GOT3 (cell line): ENCODE measurements around the gene DPM2.

Experiments
- DNase-seq: peaks from one replicate; lab custom pipeline; 2025; ENCODE audit warnings: mixed read lengths; lab: John Stamatoyannopoulos, UW

Gene DPM2

DNA sequence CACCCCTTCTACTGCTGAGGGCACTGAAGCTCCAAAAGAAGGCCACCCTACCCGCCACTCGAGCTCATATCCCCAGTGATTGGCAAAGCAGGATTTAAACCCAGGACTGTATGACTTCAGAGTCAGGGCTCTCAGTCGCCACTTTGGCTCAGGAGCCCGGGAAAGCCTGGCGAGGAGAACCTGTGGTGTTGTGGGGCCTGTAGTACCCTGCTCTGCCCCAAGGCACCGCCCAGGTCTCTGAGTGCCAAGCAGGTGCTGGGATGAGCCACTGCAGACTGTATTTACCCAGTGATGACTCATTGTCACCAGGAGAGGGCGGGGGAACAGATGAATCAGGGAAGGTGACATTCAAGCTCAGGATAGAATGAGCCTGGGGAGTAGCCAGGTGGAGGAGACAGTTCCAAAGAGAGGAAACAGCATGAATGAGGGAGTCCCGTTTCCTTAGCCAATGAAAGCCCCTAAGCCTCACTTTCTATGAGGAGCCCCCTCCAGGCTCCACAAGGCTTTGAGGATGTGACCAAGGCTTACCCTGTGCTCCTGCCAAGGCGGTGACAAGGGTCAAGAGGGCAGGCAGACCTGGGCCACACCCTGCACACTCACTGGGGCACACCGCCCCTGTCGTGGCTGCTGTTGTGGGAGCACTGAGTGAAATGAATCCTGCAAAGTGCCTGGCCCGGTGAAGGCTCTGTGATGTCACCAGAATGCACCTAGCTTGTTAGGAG, 17.8 kb upstream of the DPM2 start:
- DNase-seq = no peak

DNA sequence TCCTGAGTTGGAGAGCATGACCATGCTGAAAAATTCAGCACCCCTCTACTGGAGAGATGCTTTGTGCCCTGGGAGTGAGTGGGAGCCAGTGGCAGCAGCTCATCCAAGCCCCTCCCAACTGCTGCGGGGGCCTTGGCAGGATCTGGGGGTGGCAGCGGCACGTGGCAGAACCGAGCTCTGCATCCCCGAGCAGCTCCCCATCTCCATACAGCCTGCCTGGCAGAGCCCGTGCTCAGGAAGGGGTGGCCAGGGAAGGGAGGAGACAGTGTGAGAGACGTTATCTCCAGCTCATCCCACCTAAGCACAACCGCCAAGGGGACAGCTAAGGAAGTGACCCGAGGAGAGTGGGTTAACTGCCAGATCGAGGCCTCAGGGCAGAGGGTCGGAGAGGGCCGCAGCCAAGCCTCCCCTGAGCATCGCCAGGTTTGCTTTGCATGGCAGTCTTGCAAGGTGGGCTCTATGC, 17.2 kb upstream of the DPM2 start:
- DNase-seq = no peak

DNA sequence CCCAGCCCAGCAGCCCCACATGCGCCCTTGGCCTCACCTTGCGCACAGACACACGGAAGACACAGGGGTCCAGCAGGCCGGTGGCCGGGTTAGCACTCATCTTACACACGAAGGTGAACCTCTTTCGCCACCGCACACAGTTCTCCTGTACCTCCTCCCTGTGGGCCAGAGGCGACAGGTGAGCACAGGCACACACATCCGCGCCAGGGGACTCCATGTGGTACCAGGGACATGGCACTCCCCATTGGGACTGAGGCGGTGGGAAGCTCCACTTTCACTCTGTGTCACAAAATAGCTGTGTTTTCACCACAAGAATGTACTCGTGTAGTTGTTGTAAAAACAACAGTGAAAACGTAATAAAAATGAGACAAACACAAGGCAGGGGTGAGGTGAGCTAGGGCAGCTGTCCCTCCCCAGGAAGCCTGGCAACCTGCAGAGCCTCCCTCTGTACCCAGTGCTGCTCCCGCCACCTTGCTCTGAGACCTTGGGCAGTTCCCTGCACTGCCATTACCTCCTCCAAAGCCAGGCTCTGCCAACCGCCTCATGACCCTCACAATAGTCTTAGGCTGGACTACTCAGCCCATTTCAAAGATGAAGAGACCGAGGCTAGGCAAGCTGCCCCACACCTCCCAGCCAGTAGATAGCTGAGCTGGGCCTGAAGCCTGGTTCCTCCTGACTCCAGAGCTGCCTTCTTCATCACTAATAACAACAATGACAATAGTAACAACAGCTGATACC, 16.3 kb upstream of the DPM2 start:
- DNase-seq = no peak

DNA sequence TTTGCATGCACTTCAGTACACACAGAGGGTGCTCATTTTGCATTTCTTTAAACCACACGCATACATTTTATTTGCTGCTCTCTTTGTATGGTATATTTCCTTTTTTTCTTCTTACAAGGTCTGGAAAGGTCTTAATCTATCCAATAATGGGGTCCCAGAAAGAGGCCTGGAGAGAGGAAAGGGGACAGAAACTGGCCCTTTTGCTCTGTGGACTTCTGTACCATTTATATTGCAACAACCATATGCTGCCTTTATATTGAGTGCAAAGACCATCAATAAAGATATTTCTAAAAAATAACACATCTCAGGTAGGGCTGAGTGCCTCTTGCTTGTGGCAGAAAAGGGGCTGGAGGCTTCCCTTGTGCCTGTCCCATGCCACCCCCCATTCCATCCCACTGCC, 15.5 kb upstream of the DPM2 start:
- DNase-seq = no peak

DNA sequence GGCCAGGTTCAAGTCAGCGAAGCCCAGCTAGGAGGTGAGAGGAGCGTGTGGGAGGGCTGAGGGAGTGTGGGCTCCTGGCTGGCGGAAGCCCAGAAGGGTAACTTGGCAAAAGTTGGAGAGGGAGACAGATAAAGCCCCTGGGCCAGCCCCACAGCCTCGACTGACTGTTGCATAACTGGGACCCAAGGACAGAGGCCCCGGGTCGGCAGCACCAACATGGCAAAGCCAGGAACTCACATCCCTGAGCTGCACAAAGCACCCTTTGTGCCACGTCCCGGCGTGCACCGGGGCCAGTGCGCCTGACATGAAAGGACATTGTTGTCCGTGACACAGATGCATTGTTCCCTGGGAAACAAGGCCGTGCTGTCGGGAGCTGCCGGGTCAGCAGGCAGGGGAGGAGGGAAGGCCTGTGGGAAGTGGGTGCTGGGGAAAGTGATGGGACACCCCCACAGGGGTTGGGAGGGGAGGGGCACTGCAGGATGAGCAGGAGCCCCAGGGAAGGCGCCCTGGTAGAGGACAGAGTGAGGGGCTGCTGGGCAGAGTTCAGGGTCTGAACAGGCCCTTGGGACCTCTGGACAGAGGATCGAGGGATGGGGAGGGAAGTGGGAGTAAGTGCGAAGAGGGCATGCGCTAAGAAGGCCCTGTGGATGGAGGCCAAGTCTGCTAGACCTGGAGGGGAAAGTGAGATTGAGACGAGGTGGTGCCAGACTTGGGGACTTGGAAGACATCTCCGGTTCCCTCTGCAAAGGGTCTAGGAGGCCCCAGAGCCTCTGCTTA, 13.0 kb upstream of the DPM2 start:
- DNase-seq = no peak

DNA sequence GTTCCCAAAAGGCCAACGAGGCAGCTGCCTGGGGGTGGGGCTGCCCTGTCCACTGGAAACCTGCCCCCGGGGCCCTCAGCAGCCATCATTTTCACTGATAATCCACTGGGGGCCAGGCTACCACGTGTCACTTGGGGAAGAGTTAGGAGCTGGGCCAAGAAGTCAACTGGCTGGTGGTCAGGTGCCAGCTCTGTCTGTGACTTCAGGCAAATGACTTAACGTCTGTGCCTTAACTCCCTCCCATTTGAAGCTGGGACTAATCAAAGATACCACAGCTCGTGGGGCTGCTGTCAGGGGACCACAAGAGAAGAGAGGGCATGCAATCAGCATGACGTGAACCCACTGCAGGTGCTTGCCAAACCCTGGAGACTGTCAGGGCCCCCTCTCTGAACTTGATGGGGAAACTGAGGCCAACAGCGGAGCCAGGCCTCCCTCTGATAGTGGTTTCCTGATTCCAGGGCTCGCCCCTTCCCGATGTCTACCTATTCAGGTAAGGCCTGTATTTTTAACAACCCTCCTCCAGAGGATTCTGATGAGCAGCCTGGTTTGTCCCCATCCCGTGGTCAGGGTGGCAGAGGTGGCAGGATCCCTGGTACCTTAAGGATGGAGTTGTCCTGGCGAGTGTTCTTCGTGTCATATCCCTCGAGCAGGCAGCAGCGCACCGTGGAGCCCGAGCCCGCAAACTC, 12.3 kb upstream of the DPM2 start:
- no peak for DNase-seq

DNA sequence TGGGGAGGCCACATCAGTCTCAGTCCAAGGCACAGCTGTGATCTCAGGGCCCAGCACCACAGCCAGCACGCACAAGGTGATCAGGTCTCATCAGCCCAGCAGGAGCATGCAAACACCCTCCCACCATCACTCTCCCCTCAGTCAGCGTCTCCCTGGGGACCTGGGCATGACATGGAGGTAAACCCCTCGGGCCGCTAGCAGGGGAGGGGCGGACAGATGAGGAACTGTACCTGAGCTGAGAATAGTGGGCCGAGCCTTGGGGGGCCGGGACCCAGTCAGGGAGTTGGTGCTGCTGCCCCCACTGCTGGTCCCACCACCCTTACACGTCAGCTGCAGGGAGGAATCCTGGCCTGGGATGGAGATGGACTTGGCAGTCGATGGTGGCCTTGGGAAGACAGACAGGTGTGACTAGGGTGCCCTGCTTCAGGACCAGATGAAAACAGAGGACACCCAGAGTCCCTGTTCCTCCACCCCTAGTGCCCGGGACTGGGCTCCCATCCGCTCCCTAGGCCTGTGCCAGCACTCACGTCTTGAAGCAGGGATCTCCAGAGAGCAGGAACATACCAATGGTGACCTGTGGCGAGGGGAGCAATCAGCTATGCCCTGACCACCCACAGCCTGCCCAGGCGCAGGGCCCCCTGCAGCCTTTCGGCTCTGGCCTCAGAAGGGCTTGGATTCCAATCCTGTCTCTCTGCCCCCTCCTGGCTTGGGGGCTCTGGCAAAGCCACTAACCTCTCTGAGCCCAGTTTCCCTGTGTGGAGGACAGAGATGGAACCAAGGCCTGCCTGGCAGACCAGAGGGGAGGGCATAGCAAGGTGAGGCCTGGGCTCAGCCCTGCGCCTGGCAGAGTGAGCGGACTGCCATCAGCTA, 10.4 kb upstream of the DPM2 start:
- DNase-seq = no peak

DNA sequence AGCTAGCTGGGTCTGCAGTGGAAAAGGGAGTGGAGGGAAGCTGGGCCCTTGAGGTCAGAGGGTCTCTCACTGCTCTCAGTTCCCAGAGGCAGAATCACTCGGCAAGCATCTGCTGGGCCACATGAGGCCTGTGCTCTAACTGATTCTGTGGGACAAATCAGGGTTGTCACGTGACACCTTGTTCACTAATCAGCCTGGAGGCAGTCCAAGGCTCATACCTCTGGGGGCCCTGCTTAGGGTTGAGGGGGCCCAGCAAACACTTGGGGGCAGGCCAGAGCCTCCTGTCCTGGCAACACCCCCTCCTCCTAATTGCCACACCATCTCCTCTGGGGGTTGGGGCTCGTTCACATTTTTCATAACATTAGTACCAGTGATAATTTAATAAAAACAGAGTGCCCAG, 9.1 kb upstream of the DPM2 start:
- no peak for DNase-seq

DNA sequence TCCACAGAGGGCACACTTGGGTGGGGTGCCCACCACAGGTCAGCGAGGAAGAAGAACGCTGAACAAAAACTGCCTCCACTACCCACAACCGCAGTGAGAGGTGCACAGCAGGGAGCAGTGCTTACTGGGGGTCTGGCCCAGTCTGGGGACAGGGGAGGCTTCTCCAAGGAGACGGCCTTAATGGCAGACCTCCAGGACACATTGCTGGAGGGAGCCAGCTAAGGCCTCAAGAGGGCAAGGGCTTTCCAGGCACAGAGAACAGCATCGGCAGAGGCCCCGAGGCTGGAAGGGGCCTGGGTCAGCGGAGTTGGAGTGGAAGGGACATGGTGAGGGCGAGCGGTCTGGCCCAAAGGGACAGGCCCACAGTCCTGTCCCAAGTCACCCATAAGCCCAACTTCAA, 8.3 kb upstream of the DPM2 start:
- no peak for DNase-seq

DNA sequence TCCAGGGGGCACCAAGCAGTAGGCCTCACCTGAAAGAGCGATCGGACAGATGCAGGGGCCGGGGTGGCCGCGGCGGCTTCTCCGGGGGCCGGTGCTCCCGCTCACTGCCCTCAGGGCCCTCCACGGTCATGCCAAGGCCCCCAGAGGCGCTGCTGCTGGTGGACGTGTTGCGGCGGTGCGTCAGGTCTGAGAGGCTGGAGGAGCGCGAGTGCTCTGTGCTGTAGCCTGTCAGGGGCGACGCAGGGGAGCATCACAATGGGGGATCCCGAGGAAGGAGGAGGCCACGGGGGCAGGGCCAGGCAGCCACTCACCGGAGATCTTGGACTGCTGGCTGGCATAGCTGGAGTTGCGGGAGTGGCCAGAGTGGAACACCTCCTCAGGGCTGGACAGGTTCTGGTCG, 7.7 kb upstream of the DPM2 start:
- DNase-seq = no peak

DNA sequence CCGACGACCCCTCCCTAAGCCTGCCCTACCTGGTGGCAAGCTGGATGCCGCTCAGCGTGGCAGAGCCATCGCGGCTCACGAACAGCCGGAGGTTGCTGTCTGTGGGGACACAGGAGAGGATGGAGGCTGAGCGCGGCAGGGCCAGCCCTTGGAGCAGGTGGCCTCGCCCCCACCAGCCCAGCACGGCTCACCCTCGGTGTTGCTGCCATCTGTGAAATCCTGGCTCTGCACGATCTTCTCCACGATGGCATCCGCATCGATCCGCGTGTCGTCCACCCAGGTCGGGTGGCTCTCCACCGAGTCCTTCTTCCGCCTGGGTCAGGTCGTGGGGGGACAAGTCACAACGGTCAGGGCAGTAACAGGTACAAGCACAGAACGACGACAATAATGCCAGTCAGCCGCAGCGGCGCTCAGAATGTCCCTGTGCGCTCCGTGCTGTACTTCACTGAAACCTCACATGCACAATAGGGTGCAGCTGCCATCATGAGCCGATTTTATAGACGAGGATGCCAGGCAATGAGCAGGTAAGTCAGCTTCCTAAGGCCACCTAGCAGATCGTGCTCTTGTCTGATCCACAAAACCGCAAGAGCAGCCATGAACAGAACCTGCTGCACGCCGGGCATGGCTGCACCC, 7.0 kb upstream of the DPM2 start:
- DNase-seq = no peak

DNA sequence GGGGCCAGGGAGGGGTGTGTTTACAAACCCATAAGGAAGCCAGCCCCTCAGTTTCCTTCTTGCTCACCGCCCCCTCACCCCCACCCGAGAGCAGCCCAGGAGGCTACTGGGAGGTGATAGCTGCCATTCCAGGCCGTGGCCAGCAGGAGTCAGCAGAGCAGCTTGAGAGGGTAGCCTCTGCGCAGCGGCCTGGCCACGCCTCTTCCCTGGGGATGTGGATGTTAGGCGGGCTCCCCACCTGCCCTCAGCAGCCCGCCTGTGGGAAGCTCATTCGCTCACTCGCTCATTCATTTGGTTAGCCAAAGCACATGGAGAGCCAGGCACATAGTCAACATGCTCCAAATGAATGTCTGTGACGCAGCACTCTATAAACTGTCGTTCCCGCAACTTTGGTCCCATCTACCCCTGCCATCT, 6.1 kb upstream of the DPM2 start:
- no peak for DNase-seq

DNA sequence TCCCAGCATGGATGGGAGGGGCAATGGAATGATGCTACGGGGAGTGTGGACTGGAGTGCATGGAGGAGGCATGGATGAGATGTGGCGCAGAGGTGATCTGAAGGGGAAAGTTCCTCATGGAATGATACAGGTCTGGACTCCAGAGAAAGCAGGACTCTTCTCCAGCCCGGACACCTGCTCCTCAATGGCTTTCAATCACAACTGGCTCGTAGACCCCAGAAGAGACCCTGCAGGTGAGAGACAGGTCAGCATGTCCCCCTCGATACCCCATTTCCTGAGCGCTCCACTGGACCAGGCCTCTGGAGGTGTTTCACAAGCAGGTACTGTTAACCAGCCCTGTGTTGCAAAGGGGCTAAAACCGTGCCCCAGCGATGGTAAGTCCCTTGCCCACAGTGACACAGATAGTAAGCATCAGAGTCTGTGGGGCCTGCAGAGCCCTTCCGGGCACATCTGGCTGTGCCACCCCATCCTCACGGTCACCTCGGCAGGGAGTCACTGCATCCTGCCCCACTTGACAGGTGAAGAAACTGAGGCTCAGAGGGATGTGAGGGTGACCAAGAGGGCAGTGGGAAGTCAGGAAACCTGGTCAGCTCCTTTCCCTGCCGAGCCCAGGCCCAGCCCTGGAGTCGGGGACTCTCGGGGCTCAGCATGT, 5.5 kb upstream of the DPM2 start:
- DNase-seq = no peak

DNA sequence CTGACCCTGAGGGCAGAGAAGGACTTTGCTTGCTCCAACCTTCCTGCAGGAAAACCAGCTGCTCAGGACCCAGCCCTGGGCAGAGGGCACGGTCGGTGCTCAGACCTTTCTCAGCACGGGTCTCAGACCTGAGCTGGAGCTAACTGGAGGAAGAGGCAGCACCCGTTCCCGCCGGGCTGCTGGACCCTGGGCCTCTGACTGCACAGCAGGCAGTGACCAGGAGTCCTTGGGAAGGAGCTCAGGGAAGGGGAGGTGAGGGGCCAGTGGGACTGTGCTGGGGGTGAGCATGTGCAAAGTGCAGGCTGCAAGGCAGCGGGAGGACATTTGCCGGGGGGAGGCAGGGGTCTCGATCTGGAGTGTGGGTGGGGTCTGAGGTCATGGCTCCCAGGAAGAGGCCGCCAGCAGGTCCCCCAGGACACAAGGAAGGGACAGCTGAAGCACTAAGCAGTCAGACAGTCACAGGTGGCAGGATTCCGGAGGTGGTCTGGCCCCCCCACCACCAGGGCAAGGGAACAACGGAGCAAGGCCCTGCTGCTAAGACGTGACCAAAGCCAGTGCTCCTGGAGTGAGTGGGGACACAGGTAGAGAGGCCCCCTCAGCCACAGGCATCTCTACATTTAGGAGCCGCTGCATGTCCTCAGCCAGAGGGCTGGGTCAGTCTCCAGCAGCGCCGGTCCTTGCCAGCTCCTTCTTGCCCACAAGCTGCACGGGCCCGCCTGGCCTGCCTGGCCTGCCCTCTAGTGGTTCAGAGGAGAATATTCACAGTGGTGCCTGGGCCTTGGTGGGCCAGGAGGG, 4.8 kb upstream of the DPM2 start:
- DNase-seq = no peak

DNA sequence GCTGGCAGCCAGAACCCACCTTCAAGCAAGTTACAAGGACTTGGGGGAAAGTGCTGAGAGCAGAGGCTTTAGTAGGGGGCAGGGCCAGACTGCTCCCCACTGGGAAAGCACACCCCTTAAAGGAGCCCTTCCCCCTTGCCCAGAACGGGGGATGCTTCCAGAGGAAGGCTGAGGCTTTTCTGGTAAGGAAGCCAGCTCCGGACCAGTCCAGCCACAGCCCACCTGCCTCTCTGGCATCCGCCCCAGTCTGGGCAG, 4.2 kb upstream of the DPM2 start:
- no peak for DNase-seq

DNA sequence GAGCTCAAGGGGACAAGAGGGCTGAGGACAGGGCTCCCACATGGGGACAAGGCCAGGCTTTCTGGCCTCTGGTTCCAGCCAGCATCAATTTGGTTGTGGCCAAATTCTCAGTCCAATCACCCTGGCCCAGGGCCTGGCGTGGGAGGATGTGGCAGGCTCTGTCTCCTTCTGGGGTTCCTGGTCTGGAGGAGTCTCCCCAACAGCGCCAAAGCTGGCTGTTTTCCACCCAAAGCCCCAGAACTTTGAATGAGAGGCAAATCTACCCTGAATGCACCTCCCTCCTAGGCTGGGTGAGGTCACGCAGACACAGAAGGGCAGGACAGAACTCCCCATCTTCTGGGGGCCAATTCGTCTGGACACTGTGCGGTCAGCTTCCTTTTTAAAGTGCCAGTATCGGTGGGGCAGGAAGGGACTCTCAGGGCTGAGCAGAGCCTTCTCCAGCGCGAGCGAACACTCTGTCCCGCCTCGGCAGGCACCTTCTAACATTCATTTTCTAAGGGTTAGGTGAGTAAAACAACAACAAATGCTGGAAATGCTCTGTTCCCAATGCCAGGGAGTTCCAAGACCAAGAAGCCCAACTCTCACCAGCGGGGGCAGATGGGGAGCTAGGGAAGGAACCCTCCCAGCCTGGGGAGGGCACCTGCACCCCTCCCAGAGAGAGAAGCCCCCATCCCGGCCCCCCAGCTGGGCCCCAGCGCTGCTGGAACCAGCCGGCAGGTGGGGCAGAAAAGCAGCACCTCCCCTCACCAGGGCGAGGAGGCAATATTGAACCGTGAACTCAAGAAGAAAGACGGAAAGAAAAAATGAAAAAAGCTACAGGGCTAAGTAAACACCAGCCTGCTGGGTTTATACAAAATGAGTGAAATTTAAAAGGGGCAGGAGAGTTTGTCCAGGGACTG, 3.7 kb upstream of the DPM2 start:
- DNase-seq = no peak

DNA sequence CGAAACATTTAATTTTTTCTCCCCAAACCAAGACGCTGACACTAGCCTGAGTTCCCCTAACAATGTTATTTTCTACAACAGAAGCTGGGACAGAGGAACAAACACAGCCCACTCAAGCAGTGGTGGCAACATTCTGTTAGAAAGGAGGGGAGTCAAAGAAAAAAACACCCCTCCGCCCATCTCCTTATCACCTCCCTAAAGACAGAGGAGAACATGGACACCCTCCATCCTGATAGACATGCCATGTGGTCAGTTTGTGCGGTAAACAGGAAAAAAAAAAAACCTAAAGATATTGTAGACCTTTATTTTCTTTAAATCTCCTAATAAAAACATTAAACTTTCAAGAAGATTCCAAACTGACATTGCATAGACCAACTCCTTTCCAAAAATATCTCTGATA, 2.9 kb upstream of the DPM2 start:
- no peak for DNase-seq

DNA sequence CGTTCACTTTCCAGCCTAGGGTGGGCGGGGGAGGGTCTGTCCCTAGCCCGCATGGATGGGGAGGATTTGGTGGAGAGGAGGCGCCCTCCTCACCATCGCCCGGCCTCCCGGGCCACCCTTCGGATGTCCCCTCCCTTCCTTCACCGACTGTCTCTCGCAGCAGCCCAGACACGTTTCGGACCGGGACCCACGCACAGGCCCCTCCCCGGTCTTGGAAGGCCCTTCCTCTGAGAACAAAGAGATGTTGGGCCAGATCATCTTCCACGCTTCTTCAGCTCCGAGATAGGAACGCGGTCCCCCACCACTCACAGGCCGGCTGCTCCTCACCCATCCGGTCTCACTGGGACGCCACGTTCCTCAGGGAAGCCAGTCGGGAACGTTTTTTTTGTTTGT, 640 bp upstream of the DPM2 start:
- DNase-seq = no peak

DNA sequence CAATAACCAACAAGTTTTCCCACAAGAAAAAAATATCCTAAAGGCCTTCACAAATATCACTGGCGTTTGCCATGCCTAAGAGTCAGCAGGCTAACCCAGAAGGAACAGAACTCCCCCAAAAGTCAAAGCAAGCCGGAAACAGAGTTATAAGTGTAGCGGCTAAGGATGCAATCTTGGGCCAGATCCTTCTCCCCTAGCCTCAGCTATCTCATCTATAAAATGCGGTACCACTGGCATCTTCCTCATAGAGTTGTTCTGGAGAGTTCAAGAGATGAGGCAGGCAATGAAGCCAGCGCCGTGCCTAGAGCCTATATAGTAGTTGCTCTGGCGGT, 632 bp downstream of the DPM2 start:
- DNase-seq = no peak
